ENCODE results near the gene RHOBTB3.
"Not testable (repeated sequence)": the region's sequence is repeated elsewhere in the genome, so short reads cannot be mapped to it uniquely, and the experiment has no call there.

The RHOBTB3 gene, protein sequence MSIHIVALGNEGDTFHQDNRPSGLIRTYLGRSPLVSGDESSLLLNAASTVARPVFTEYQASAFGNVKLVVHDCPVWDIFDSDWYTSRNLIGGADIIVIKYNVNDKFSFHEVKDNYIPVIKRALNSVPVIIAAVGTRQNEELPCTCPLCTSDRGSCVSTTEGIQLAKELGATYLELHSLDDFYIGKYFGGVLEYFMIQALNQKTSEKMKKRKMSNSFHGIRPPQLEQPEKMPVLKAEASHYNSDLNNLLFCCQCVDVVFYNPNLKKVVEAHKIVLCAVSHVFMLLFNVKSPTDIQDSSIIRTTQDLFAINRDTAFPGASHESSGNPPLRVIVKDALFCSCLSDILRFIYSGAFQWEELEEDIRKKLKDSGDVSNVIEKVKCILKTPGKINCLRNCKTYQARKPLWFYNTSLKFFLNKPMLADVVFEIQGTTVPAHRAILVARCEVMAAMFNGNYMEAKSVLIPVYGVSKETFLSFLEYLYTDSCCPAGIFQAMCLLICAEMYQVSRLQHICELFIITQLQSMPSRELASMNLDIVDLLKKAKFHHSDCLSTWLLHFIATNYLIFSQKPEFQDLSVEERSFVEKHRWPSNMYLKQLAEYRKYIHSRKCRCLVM

DNA sequence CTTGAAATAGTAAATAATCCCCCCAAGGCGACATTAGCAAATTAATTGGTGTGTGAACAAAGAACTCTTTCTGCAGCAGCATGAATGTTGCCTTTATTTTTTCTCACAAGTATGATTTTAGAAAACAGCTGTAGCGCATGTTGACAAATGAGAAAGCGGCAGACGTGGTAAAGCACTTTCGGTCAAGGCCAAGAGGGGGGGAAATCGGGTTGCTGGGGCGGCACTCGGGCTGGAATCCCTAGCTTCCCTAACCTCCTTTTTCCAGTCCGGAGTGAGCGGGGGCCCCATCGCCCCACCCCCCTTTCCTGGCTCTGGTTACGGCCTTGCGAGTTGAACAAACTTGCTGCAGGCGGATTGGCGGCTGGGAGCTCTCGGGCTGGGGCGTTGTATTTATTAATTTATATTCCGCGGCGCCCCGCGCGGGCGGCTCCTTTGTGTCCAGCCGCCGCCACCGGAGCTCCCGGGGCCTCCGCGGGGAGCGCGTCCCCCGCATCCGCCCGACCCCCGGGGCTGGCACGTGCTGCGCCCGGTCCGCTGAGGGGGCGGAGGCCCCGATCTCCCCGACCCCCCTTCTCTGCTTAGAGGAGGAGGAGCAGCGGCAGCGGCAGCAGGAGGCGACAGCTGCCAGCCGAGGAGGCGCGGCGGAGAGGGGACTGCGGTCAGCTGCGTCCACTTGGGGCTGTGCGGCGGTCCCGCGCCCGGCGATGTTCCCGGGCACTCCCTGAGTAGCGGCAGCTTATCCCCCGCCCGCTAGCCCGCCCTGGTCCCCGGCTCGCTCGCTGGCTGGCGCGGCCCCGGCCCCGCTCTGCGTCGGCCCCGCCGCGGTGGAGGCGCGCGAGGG lies at the start of gene RHOBTB3:
Gene RHOBTB3, plus strand, starts transcription at position 607 of the 841 bp plus-strand sequence. CDS start 347 bp downstream, outside the sequence.
- peak; percentile 29 to 32 for DNase-seq (ENCODE audit: low read depth in 2 of 2)

DNA sequence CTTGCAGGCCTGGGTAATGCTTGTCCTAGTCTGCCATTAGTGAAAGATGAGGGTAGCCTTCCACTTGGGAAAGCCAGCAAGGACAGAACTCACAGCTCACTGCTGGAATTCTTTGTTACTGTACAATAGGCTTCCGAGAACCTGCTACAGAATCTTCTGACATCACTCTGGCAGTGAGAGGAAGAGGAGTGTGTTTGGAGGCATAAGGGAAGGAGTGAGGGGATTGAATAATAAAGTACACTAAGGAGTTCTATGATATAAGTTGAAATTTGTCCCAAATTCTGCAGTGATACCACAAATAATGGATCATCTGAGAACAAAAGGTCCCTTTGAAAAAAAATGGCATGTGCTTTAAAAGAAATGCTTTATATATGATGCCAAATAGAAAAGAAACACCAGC lies 48.2 kb upstream of the RHOBTB3 start, which contains the start of gene SPATA9:
Gene SPATA9, minus strand, starts transcription at position 101 of the 400 bp plus-strand sequence. CDS start 137 bp downstream, outside the sequence.
- no peak for DNase-seq (ENCODE audit: low read depth in 2 of 2)

GRCh38 chr5:95684361-95684760 lies 46.8 kb upstream of the RHOBTB3 start:
- DNase-seq (ENCODE audit: low read depth in 2 of 2) = no peak

DNA sequence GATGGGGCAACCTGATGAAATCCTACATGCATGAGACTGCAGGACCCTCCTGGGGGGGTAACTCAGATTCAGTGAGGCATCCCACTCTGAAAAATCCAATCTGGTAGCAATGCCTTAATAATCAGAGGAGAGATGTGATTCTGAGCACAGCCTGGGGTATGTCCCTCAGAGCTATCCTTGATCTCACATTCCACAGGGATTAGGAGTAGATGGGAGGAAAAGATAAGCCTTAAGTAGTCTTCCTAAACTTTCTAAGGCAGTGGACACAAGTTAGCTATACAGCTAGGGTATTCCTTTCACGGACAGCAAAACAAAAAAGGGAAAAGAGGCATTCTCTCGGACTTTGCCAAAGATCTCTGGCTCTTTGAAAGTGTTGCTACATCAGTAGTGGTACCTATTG lies 44.5 kb upstream of the RHOBTB3 start:
- no peak for DNase-seq (ENCODE audit: low read depth in 2 of 2)

DNA sequence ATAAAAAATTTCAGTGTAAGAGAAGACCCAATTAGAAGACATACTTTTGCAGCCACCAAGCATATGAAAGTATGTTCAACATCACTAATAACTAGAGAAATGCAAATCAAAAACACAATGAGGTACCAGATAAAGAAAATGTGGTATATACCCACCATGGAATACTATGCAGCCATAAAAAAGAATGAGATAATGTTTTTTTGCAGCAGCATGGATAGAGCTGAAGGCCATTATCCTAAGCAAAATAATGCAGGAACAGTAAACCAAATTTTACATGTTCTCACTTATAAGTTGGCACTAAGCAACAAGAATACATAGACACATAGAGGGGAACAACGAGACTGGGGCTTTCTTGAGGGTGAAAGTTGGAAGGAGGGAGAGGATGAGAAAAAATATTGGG lies 41.5 kb upstream of the RHOBTB3 start:
- DNase-seq (ENCODE audit: low read depth in 2 of 2) = no peak

DNA sequence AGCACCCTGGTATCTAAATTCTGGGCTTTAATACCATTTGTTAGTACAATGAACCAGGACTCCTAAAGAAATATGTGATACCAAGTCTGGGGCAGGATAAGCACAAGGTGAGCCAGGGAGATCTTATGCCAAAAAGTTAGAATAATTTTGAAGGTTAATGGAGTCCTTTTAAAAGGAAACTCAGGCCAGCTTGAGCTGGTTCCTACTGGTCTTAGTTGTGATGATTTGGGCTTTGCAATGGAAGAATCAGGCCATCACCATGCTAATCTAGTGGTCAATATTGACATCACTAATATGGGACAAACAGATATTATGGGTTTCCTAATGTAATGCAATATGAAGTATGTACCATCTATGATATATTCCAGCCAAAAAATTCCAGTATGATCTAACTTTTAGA lies 40.8 kb upstream of the RHOBTB3 start:
- no peak for DNase-seq (ENCODE audit: low read depth in 2 of 2)

DNA sequence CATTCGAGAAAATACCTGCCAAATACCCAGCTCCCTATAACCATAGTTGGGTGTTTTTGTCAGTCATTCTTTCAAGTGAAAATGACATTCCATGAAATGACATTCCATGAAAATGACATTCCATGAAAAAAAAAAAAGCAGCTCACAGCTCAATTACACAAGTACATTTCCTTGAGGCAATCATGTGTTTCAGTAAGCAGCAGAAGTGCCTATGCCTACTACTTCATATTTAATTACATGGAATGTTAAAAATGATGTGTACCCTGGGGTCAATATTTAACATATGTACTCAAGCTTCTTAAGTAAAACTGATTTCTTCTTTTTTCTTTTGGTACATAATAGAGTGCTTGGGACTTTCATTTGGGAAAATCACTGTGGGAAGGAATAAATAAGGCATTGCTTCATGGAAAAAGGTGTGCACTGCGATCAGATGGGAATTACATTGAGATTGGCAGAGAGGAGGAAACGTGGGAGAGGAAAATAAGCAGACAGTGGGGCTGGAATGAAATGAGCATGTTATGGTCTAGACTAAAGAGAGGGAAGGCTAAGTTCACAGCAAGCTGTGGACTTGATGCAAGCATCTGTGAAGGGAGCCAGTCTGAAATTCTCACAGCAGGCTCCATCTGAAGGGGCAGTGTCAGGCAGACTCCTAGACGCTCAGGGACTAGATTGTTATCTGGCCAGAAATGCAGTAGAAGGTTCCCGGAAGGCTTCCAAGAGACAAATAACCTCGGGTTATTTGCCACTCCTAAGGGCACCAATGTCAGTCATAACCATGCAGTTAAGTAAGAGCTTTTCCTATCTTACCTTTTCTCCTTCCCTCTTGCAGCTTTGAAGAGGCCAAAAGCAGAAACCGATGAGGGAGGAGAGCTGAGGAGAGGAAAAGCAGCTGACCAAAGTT lies 33.1 kb upstream of the RHOBTB3 start:
- DNase-seq (ENCODE audit: low read depth in 2 of 2) = no peak

GRCh38 chr5:95699337-95699736 lies 31.8 kb upstream of the RHOBTB3 start:
- DNase-seq (ENCODE audit: low read depth in 2 of 2) = no peak

- DNase-seq (ENCODE audit: low read depth in 2 of 2) = no peak
Observed at GRCh38 chr5:95701074-95701473, 30.1 kb upstream of the RHOBTB3 start.

DNA sequence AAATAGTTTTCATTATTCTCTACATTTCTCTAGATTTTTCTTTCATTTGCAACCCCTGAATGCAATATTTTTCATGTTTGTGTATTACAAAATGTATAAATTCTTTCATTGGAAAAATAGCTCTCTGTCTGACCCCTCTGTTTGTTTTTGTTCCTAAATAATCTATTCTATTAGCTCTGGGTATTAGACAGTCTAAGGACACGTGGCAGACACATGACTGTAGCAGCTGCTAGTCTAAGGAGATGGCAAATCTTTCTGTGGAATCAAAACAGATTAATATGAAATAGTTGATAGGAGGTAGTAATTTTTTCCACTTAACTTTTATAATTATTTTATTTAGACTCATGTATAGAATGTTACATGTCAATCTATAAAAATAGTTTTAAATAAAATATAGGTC lies 27.0 kb upstream of the RHOBTB3 start:
- DNase-seq (ENCODE audit: low read depth in 2 of 2) = no peak

DNA sequence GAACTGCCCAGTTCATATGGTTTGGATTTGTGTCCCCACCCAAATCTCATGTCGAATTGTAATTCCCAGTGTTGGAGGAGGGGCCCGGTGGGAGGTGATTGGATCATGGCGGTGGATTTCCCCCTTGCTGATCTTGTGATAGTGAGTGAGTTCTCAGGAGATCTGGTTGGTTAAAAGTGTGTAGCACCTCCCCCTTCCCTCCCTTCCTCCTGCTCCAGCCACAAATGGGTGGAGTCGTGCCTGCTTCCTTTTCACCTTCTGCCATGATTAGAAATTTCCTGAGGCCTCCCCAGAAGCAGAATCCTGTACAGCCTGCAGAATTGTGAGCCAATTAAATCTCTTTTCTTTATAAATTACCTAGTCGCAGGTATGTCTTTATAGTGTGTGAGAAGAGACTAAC lies 24.9 kb upstream of the RHOBTB3 start:
- DNase-seq (ENCODE audit: low read depth in 2 of 2) = not testable (repeated sequence)

- no peak for DNase-seq (ENCODE audit: low read depth in 2 of 2)
Observed at GRCh38 chr5:95707055-95707454, 24.1 kb upstream of the RHOBTB3 start.

GRCh38 chr5:95707534-95708188 lies 23.5 kb upstream of the RHOBTB3 start:
- not testable (repeated sequence) for DNase-seq (ENCODE audit: low read depth in 2 of 2)

DNA sequence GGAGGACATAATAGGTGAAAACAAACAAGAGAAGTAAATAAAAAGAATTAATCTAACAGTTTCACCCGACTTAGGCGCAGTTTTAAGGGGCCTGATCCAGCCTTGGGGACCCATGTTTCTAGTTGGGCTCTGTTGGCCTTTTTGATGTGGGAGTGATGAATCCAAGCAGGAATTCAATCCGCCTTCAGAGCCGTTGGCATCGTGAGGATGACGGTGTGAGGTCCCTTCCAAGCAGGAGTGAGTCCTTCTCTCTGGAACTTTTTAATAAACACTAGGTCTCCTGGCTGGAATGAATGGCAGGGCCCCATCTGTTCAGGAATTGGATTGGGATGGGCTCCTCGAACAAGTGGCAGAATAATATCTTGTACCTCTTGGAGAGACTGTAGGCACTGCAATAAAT lies 22.3 kb upstream of the RHOBTB3 start:
- no peak for DNase-seq (ENCODE audit: low read depth in 2 of 2)

DNA sequence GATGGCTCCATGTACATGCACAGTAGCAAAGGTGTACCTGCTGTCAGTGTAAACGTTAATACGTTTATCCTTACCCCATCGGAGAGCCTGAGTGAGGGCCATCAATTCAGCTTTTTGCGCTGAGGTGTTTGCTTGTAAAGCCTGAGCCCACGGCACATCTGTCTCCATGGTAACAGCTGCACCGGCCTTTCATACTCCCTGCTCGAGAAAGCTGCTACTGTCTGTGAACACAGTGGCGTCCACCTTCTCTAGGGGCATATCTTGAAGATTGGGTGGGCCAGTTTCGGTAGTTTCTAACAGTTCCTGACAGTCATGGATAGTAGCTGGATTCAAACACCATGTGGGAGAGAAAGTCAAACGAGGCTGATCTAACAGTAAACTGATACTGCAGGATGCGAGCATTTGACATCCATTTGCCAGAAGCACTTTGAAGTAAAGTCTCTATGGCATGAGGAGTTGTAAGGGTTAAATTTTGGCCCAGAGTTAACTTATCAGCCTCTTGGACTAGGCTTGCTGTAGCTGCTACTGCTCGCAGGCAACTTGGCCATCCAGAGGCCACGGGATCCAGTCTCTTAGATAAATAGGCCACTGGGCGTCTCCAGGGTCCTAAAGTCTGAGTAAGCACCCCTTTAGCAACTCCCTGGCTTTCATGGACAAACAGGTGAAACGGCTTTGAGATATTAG lies 21.0 kb upstream of the RHOBTB3 start:
- no peak for DNase-seq (ENCODE audit: low read depth in 2 of 2)

GRCh38 chr5:95710651-95711500 lies 20.3 kb upstream of the RHOBTB3 start:
- not testable (repeated sequence) for DNase-seq (ENCODE audit: low read depth in 2 of 2)

DNA sequence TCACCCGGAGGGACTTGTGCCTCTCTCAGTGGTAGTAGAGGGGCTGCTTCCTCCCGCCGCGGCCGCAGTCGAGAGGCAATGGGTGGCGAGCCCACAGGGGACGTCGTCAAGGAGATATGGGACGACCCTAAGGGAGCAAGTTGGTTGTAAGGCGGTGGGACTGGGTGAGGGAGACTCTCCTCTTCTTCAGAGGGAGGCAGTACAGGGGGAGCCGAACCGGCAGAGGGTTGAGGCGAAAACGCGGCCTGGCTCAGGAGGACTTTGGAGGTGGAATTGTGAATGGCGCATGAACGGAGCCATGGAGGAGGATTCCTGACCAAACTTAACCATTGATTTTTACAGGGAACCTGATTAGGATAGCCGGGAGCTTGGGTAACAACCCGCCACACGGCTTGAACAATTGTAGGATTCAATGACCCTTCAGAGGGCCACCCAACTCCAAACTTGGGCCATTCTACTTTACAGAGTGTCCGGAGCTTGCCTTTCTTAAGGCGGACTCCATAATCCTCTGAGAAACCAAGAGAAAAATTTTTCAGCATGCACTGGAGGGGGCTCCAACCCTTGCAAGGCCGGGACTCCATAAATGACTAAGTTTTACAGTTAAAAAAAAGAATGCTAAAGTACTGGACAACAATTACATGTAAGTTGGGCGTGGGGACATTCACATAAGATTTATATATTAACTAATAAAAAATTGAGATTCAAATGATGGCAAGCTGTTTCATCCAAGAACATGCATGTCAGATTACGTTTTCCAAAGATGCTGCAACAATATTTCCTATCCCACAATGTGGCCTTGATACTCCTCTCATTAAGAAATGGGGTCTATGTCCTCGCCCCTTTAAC lies 19.4 kb upstream of the RHOBTB3 start:
- no peak for DNase-seq (ENCODE audit: low read depth in 2 of 2)

DNA sequence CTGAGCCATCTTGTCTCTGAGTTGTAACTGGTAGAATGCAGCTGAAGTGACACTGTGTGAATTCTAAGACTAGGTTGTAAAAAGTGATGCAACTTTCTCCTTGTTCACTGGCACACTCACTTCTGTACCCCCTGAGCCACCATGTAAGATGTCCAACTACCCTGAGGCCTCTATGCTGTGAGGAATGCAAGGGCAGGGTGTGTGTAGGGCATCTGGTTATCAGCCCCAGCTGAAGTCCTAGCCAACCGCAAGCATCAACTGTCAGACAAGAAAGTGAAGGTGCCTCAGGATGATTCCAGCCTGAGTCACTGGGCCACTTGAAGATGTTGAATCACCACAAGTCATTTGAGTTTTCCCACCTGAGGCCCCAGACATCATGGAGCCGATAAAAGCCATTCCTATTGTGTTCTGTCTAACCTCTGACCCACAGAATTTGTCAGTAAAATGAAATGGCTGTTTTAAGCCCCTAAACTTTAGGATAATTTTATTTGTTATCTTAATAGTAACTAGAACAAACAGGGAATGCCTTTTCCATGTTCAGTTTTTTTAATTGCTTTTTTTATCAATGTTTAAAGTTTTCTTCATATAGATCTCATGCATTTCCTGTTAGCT lies 18.7 kb upstream of the RHOBTB3 start:
- no peak for DNase-seq (ENCODE audit: low read depth in 2 of 2)
